Esophagus muscularis mucosa (tissue), 4 donors: Measurements from ENCODE around the gene PRKD1. TPM values are rescaled to one million over a fixed set of nuclear protein-coding genes. Genes with fewer than 3 reads are reported as not detected.

ENCODE experiments used
- DNase-seq: peaks from one replicate; pipeline ENCODE4 v3.0.0-alpha.2; 2017; ENCODE audit errors: extremely low spot score
- H3K27ac ChIP-seq, 4 donors: fragments of 200-600 bp; sonication (generic); replicated peaks in 1 of 4; 1 replicate in 3 of 4; 2 replicates in 1 of 4; pipeline ENCODE4 v1.5.1; 2016 to 2019; ENCODE audit warnings: mild to moderate bottlenecking in 1 of 4
- H3K27me3 ChIP-seq, 4 donors: fragments of 200-600 bp; sonication (generic); one replicate each; pipeline versions ENCODE4 v1.5.1 to v1.6.0; 2016 to 2019
- H3K36me3 ChIP-seq, 4 donors: fragments of 200-600 bp; sonication (generic); one replicate each; pipeline ENCODE4 v1.5.1; 2016 to 2019
- H3K4me1 ChIP-seq, 4 donors: fragments of 200-600 bp; sonication (generic); one replicate each; pipeline ENCODE4 v1.5.1; 2016 to 2019
- H3K4me3 ChIP-seq, 4 donors: fragments of 200-600 bp; sonication (generic); 1 replicate in 2 of 4; 2 replicates in 2 of 4; pipeline ENCODE4 v1.5.1; 2016 to 2019; ENCODE audit warnings: mild to moderate bottlenecking in 4 of 4, moderate library complexity in 1 of 4
- H3K9me3 ChIP-seq, 4 donors: fragments of 200-600 bp; sonication (generic); 1 replicate in 3 of 4; 2 replicates in 1 of 4; pipeline ENCODE4 v1.5.1; 2016 to 2019
- CTCF ChIP-seq, 3 experiments: fragments of 200-600 bp in 2 of 3; fragments of 450-650 bp in 1 of 3; sonication (generic) in 2 of 3; IDR thresholded peaks; one replicate each; pipeline ENCODE4 v1.5.1; 2017 to 2019; ENCODE audit warnings: antibody characterized with exemption in 3 of 3, mild to moderate bottlenecking in 2 of 3, moderate library complexity in 1 of 3
- EP300 ChIP-seq: sonication (generic); formaldehyde crosslinking; IDR thresholded peaks from one replicate; pipeline ENCODE4 v1.6.1; 2017; ENCODE audit warnings: antibody characterized with exemption
- POLR2A ChIP-seq: fragments of 450-650 bp; IDR thresholded peaks from one replicate; pipeline ENCODE4 v1.6.1; 2017; ENCODE audit warnings: antibody characterized with exemption, moderate library complexity, mild to moderate bottlenecking, low read depth
- POLR2AphosphoS5 ChIP-seq, 2 donors: sonication (generic); formaldehyde crosslinking; IDR thresholded peaks; one replicate each; pipeline ENCODE4 v1.6.1; 2017; ENCODE audit warnings: antibody characterized with exemption in 2 of 2
- WGBS: methylation state at CpG from one replicate; pipeline ENCODE4 v1.1.5; 2018; 5-methylcytosine and 5-hydroxymethylcytosine counted together
- intact Hi-C: fragments of 100-400 bp; cut with DNase I; formaldehyde crosslinking; loops from one replicate; pipeline ENCODE4 v1.15.1; 2023
- total RNA-seq, 4 donors: library from RNA; depleted of rRNA; stranded (reverse); fragments of >200 nt; gene quantifications; one replicate each; pipeline versions ENCODE4 v1.1.0 to v1.2.1, GENCODE V29; 2016

The PRKD1 gene
- total RNA-seq, result 10 to 100 TPM; 10.4 to 18.7 (median 14.0) TPM

GRCh38 chr14:29927376-29928116, at the start of gene PRKD1:
TSS of gene PRKD1 (minus strand) at chr14:29927847.
- DNase-seq, result no peak
- Histone ChIP-seq H3K27me3 (no peaks in the 10 kb centered on the region), H3K4me3 (peak within 1 kb of the TSS; percentile 73 to 93 (median 82)), H3K36me3 (no peaks in the 10 kb centered on the region), H3K9me3 (no peaks in the 10 kb centered on the region), H3K27ac (peak within 1 kb of the TSS; percentile 82 to 89 (median 86)), H3K4me1 (peaks cover 18 to 37% (median 27%) of the 10 kb centered on the region in 4 donors)
- TF ChIP-seq CTCF (IDR thresholded peaks at IDR 0.05) (peak in 2 of 3 experiments; percentile 33 to 60), EP300 (no peak)
- WGBS, result under 1% methylated on average over 33 of the region's 91 CpGs
- intact Hi-C loops, result loop anchor here (5.0 to 10.0 kb wide), 4 partner anchors 113 to 375 kb away; no protein-coding TSS in a partner anchor

- DNase-seq, result no peak
- Histone ChIP-seq H3K27ac (no peak overlapping the region), H3K4me3 (no peak overlapping the region), H3K4me1 (no peaks in the 10 kb centered on the region), H3K27me3 (no peaks in the 10 kb centered on the region), H3K36me3 (no peaks in the 10 kb centered on the region), H3K9me3 (no peaks in the 10 kb centered on the region)
- intact Hi-C loops, result no loop called here
- TF ChIP-seq EP300, result no peak
- TF ChIP-seq POLR2AphosphoS5 (IDR thresholded peaks at IDR 0.05), result no peak
- no peak for TF ChIP-seq CTCF (IDR thresholded peaks at IDR 0.05)
- no peak for TF ChIP-seq POLR2A
- 88% methylated on average over 15 of the region's 15 CpGs for WGBS
These were observed 43.5 kb upstream of the PRKD1 start for GRCh38 chr14:29971101-29971500.

GRCh38 chr14:29955087-29955486, 27.4 kb upstream of the PRKD1 start:
- Histone ChIP-seq H3K27ac (no peak overlapping the region), H3K9me3 (no peaks in the 10 kb centered on the region), H3K27me3 (no peaks in the 10 kb centered on the region), H3K4me3 (no peak overlapping the region), H3K4me1 (no peaks in the 10 kb centered on the region), H3K36me3 (no peaks in the 10 kb centered on the region)
- WGBS, result 79% methylated on average over 3 of the region's 3 CpGs
- intact Hi-C loops, result no loop called here
- no peak for DNase-seq
- no peak for TF ChIP-seq POLR2A
- TF ChIP-seq CTCF (IDR thresholded peaks at IDR 0.05), result no peak
- TF ChIP-seq POLR2AphosphoS5 (IDR thresholded peaks at IDR 0.05), result no peak
- no peak for TF ChIP-seq EP300

GRCh38 chr14:29953501-29953900, 25.9 kb upstream of the PRKD1 start:
- H3K27me3 ChIP-seq, result no peaks in the 10 kb centered on the region
- TF ChIP-seq EP300 (no peak), POLR2A (no peak), POLR2AphosphoS5 (IDR thresholded peaks at IDR 0.05) (no peak), CTCF (IDR thresholded peaks at IDR 0.05) (no peak)
- no peak for DNase-seq
- H3K4me1 ChIP-seq, result no peaks in the 10 kb centered on the region
- no peak overlapping the region for H3K4me3 ChIP-seq
- H3K27ac ChIP-seq, result no peak overlapping the region
- intact Hi-C loops, result no loop called here
- WGBS, result 86% methylated on average over 6 of the region's 6 CpGs
- no peaks in the 10 kb centered on the region for H3K36me3 ChIP-seq
- H3K9me3 ChIP-seq, result no peaks in the 10 kb centered on the region

- H3K27ac ChIP-seq, result no peak overlapping the region
- DNase-seq, result no peak
- no peaks in the 10 kb centered on the region for H3K27me3 ChIP-seq
- no peaks in the 10 kb centered on the region for H3K4me1 ChIP-seq
- H3K36me3 ChIP-seq, result no peaks in the 10 kb centered on the region
- no peak overlapping the region for H3K4me3 ChIP-seq
- TF ChIP-seq POLR2A, result no peak
- no peak for TF ChIP-seq CTCF (IDR thresholded peaks at IDR 0.05)
- no peak for TF ChIP-seq EP300
- TF ChIP-seq POLR2AphosphoS5 (IDR thresholded peaks at IDR 0.05), result no peak
- H3K9me3 ChIP-seq, result peaks cover 0 to 14% (median 4%) of the 10 kb centered on the region in 4 donors
- intact Hi-C loops, result no loop called here
These were observed 16.4 kb upstream of the PRKD1 start for GRCh38 chr14:29944091-29944490.
